Right kidney (tissue), 1 donor: ENCODE results near the gene MRPL21.

Experiments used
- DNase-seq: peaks from one replicate; pipeline ENCODE4 v3.0.0-alpha.2; 2016

MRPL21 gene

GRCh38 chr11:68936358-68936636 is 32.7 kb upstream of the MRPL21 start:
- DNase-seq: no peak

GRCh38 chr11:68935516-68936357 is 32.1 kb upstream of the MRPL21 start:
- no peak for DNase-seq

GRCh38 chr11:68935066-68935465 is 31.4 kb upstream of the MRPL21 start:
- no peak for DNase-seq

DNA sequence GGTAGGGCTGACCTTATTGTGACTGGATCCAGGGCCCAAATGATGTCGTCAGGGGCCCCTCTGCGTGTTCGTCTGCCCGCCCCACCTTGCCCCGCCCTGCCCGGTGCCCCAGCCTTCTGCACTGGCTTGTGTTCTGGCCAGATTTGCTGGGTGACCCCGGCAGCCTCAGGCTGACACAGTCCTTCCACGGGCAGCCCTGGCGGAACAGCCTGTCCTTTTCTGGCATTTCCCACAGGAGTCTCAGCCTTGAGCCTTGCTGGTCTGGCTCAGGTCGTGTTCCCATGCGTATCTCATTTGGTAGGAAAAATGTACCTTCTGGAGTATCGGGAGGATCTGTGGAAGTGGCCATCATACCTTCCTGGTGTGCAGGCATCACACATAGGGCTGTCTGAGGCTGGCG is 31.0 kb upstream of the MRPL21 start:
- no peak for DNase-seq

- no peak for DNase-seq
These were observed 30.7 kb upstream of the MRPL21 start for GRCh38 chr11:68934321-68934645.

- no peak for DNase-seq
These were observed 30.1 kb upstream of the MRPL21 start for GRCh38 chr11:68933605-68934320.

DNA sequence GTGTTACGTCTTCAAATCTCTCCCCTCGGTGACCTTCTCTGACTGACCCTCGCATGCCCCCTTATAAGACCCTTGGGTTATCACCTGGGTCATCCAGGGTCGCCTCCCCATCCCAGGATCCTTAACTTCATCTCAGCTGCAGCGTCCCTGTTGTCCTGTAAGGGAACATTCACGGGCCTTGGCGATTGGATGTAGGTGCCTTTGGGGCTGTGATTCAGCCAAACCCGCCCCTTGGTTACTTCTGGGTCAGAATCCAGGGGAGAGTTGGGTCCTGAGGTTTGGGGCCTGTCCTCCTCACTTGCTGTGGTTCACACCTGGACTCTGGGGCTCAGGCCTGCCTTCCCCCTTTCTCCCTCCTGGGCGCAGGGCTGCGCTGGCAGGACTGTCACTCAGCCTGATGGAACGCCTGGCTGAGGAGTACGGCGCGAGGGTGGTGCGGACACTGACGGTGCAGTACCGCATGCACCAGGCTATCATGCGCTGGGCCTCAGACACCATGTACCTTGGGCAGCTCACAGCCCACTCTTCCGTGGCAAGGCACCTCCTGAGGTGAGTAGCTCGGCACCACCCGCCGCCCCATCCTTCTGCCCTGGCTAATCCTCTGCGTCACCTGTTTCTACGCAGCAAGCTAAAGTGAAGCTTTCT is 29.4 kb upstream of the MRPL21 start:
- DNase-seq: no peak

GRCh38 chr11:68932358-68932757 is 28.7 kb upstream of the MRPL21 start:
- DNase-seq: no peak

- DNase-seq: no peak
These were observed 28.3 kb upstream of the MRPL21 start for GRCh38 chr11:68931911-68932310.

GRCh38 chr11:68930991-68931855 is 27.6 kb upstream of the MRPL21 start:
- no peak for DNase-seq

DNA sequence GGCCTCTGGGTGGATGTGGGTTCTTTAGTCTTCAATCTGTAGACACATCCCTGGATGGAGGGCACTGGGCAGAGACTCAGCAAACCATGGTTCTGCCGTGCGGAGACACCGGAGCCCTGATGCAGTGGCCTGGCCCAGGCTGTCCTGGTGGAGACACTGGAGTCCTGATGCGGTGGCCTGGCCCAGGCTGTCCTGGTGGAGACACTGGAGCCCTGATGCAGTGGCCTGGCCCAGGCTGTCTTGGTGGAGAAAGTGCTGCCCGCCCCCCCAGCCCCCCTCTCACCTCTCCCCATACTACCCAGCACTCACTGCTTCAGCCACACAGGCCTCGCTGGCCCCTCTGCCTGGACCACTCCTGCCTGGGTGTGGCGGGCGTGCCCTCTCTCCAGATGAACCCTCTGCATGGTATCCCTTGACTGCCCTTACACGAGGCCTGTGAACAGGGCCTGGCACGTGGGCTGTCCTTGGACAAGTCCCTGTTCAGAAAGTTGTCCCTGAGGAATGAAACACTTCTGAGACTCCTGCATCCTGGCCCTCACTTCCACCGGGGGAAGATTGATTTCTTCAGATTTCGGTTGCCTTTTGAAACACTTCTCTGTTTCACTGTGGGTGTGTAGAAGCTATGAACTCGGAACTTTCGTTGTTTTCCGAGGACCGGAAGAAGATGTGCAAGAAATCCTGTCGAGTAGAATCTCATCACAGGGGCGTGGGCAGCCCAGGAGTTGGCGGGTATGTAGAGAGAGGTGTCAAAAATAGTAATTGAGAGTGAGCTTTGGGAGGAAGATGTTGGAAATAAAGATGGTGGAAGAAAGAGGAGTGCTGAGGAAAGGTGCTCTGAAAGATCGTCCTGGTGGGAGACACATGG is 26.3 kb upstream of the MRPL21 start:
- DNase-seq: no peak

DNA sequence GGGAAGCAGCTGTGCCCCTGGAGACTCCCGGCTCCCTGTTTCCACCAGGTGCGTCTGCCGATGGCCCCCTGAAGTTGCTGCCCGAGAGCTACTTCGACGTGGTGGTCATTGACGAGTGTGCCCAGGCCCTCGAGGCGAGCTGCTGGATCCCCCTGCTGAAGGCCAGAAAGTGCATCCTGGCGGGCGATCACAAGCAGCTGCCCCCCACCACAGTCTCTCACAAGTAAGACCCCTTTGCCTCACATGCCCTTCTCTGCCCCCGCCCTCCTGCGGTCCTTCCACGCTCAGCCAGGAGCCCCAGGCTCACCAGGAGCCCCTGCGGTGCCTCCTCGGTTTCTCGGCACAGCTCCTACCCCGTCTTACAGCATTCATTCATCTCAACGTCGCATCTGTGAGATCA is 25.5 kb upstream of the MRPL21 start:
- DNase-seq: no peak

DNA sequence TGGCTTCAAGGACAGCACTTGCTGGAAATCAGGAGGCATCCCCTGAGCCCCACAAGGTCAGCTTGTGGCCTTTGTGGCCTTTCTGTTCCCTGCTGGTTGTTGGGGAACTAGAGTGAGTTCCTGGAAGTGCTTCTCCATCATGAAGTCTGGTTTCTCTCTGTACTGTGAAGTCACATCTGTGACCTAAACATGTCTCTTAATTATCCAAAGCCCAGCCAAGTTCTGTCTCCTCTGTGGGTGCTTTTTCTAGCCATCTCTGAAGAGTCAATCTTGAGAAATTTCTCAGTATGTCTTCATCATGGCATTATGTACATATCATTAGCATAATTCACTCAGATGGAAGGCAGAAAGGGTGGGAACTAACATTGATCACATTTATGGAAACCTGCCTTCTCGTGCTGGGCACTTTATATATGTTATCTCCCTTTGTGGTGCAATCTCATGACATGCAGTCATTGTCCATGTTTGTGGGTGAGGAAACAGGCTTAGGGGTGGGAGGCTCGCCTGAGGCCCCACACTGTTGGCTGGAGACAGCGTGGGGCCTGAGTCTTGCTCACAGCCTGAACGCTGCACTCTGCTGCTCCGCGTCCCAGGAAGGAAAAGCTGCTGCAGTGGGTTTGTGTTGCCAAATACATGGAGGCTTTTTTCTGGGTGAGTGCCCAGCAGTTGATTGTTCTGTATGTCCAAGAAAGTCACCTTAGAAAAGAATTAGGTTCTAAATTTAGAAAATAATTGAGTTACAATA is 24.7 kb upstream of the MRPL21 start:
- DNase-seq: no peak

DNA sequence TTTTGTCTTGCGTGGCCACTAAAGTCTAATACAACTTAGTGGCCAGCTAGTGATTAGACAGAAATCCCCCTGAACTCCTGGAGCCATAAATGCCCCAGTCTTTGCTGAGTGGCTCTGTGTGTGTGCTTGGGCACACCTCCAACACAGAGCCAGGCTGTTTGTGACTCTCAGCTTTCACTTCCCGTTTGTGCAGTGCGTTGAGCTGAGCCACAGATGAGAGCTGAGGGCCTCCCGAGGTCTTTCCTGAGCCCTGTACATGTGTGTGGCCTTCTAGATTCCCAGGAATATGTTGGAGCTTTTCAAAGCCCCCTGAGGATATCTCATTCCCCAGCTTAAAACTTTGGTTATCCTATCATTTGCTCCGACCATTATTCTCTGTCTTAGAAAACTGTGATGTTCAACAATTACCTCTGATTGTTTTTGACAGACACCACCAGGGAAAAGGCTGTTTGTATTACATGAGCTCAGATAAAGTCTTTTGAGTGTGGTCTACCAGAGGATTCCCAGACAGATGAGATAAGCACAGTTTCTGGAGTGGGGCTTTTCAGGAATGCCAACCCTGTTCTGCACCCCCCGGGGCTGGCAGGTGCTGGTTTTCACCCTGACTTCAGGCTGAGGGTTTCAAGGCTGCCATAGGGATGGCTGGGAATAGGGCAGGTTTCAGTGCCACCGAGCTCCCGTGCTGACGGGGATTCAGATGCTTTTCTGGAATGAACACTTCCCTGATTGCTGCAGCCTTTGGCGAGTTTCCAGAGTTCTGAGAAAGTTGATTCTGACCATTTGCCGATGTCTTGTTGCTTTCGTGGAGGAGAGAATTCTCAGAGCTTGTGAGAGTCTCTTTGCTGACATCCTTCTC is 23.9 kb upstream of the MRPL21 start:
- DNase-seq: no peak

DNA sequence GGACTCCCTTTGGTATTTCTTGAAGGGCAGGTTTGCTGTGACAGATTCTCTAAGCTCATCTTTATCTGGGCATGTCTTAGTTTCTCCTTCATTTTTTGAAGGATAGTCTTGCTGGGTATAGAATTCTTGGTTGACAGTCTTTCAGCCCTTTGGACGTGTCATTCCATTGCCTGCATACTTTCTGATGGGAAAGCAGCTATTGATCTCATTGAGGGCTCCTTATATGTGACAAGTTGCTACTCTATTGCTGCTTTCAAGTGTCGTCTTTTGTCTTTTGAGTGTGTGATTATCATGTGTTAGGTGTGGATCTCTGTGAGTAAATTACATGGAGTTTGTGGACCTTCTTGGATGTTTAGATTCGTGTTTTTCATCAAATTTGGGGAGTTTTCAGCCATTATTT is 22.0 kb upstream of the MRPL21 start:
- DNase-seq: no peak

GRCh38 chr11:68924073-68924925 is 20.7 kb upstream of the MRPL21 start:
- no peak for DNase-seq

DNA sequence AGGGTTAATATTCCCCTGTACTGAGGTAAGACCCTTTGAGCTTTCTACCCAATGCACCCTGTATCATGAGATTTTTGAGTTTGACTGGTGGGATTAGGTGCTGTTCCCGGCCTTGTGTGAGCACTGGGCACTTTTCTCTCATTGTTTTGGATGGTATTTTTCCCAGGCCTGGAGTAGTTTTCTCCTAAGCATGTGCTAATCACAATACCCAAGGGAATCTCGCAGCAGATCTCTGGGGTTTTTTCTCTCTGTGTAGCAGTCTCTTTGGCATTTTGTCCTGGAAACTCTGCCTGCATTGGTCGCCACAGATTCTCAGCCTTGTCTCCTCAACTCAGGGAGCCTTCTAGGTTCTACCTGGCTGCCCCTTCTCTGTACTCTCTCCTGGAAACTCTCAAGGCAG is 20.0 kb upstream of the MRPL21 start:
- no peak for DNase-seq

DNA sequence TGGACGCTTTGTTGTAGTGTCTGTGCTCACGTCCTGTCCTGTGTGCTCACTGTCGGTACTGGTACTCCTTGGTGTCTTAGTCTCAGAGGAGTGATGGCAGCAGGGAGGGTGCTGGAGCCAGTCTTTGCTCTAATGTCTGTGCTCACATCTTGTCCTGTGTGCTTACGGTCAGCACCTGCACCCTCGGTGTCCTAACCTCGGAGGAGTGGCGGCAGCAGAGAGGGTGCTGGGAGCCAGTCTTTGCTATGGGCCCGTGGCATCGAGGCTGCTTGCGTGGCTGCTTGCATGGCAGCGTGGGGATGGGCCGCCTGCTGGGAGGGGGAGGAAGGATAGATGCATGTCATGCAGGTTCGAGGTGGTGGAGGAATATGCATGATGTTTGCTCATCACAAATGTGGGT is 12.8 kb upstream of the MRPL21 start:
- DNase-seq: no peak

- DNase-seq: no peak
These were observed 11.1 kb upstream of the MRPL21 start for GRCh38 chr11:68914761-68915160.
